ENCODE measurements around the gene DDX10.

The DDX10 gene

GRCh38 chr11:108901359-108901758 is 236.5 kb downstream of the DDX10 start:
- no peak for DNase-seq (ENCODE audit: low read depth in 4 of 4, low spot score in 1 of 4)

GRCh38 chr11:108902027-108902469 is 237.2 kb downstream of the DDX10 start:
- DNase-seq (ENCODE audit: low read depth in 4 of 4, low spot score in 1 of 4), result no peak

- DNase-seq (ENCODE audit: low read depth in 4 of 4, low spot score in 1 of 4), result no peak
These were observed 239.6 kb downstream of the DDX10 start for GRCh38 chr11:108904480-108904879.

GRCh38 chr11:108906329-108906728 is 241.5 kb downstream of the DDX10 start:
- no peak for DNase-seq (ENCODE audit: low read depth in 4 of 4, low spot score in 1 of 4)

- DNase-seq (ENCODE audit: low read depth in 4 of 4, low spot score in 1 of 4), result no peak
These were observed 242.0 kb downstream of the DDX10 start for GRCh38 chr11:108906826-108907225.

- no peak for DNase-seq (ENCODE audit: low read depth in 4 of 4, low spot score in 1 of 4)
These were observed 244.2 kb downstream of the DDX10 start for GRCh38 chr11:108909041-108909440.

GRCh38 chr11:108909921-108910320 is 245.1 kb downstream of the DDX10 start:
- DNase-seq (ENCODE audit: low read depth in 4 of 4, low spot score in 1 of 4), result no peak

GRCh38 chr11:108912581-108912980 is 247.7 kb downstream of the DDX10 start:
- no peak for DNase-seq (ENCODE audit: low read depth in 4 of 4, low spot score in 1 of 4)

GRCh38 chr11:108913204-108913603 is 248.3 kb downstream of the DDX10 start:
- DNase-seq (ENCODE audit: low read depth in 4 of 4, low spot score in 1 of 4), result no peak

- no peak for DNase-seq (ENCODE audit: low read depth in 4 of 4, low spot score in 1 of 4)
These were observed 249.3 kb downstream of the DDX10 start for GRCh38 chr11:108914211-108914610.

GRCh38 chr11:108914981-108915380 is 250.1 kb downstream of the DDX10 start:
- DNase-seq (ENCODE audit: low read depth in 4 of 4, low spot score in 1 of 4), result no peak

GRCh38 chr11:108915666-108916065 is 250.8 kb downstream of the DDX10 start:
- no peak for DNase-seq (ENCODE audit: low read depth in 4 of 4, low spot score in 1 of 4)

GRCh38 chr11:108916290-108916689 is 251.4 kb downstream of the DDX10 start:
- no peak for DNase-seq (ENCODE audit: low read depth in 4 of 4, low spot score in 1 of 4)

- no peak for DNase-seq (ENCODE audit: low read depth in 4 of 4, low spot score in 1 of 4)
These were observed 252.1 kb downstream of the DDX10 start for GRCh38 chr11:108916935-108917334.

- no peak for DNase-seq (ENCODE audit: low read depth in 4 of 4, low spot score in 1 of 4)
These were observed 256.3 kb downstream of the DDX10 start for GRCh38 chr11:108921211-108921610.

GRCh38 chr11:108922241-108922640 is 257.4 kb downstream of the DDX10 start:
- no peak for DNase-seq (ENCODE audit: low read depth in 4 of 4, low spot score in 1 of 4)

- no peak for DNase-seq (ENCODE audit: low read depth in 4 of 4, low spot score in 1 of 4)
These were observed 258.5 kb downstream of the DDX10 start for GRCh38 chr11:108923413-108923812.

- DNase-seq (ENCODE audit: low read depth in 4 of 4, low spot score in 1 of 4), result no peak
These were observed 261.4 kb downstream of the DDX10 start for GRCh38 chr11:108926171-108926840.

- DNase-seq (ENCODE audit: low read depth in 4 of 4, low spot score in 1 of 4), result no peak
These were observed 262.1 kb downstream of the DDX10 start for GRCh38 chr11:108926841-108927577.

GRCh38 chr11:108927791-108928545 is 263.1 kb downstream of the DDX10 start:
- DNase-seq (ENCODE audit: low read depth in 4 of 4, low spot score in 1 of 4), result no peak

GRCh38 chr11:108929241-108929640 is 264.4 kb downstream of the DDX10 start:
- no peak for DNase-seq (ENCODE audit: low read depth in 4 of 4, low spot score in 1 of 4)

GRCh38 chr11:108931168-108931567 is 266.3 kb downstream of the DDX10 start:
- no peak for DNase-seq (ENCODE audit: low read depth in 4 of 4, low spot score in 1 of 4)

Data from stimulated activated CD4-positive, alpha-beta T cell treated with anti-CD3 and anti-CD28 coated beads, Interleukin-1b, Interleukin-23, amount 100 ng/mL, for 24 hours (primary cell).